HG03060 (cell line): Measurements from ENCODE around the gene TH.
"Not testable (repeated sequence)": the region's sequence is repeated elsewhere in the genome, so short reads cannot be mapped to it uniquely, and the experiment has no call there.

Source experiments
- ATAC-seq: cut with Tn5 transposase; IDR thresholded peaks from one replicate; pipeline ENCODE4 v1.9.1; 2021; ENCODE audit warnings: low read depth, moderate number of reproducible peaks; ENCODE audit not compliant: unreplicated experiment

The TH gene

GRCh38 chr11:2196970-2197770 lies 25.6 kb upstream of the TH start:
- ATAC-seq, result no peak

GRCh38 chr11:2195756-2196088 lies 24.1 kb upstream of the TH start:
- ATAC-seq, result no peak

GRCh38 chr11:2194877-2195755 lies 23.5 kb upstream of the TH start:
- no peak for ATAC-seq

- not testable (repeated sequence) for ATAC-seq
These were observed 22.4 kb upstream of the TH start for GRCh38 chr11:2193888-2194595.

- ATAC-seq, result no peak
These were observed 21.7 kb upstream of the TH start for GRCh38 chr11:2193099-2193887.

GRCh38 chr11:2192435-2192834 lies 20.8 kb upstream of the TH start:
- ATAC-seq, result no peak

- ATAC-seq, result no peak
These were observed 20.3 kb upstream of the TH start for GRCh38 chr11:2191883-2192282.

- no peak for ATAC-seq
These were observed 19.2 kb upstream of the TH start for GRCh38 chr11:2190657-2191471.

GRCh38 chr11:2189938-2190656 lies 18.5 kb upstream of the TH start:
- ATAC-seq, result no peak

- ATAC-seq, result no peak
These were observed 17.1 kb upstream of the TH start for GRCh38 chr11:2188745-2189144.

- no peak for ATAC-seq
These were observed 15.7 kb upstream of the TH start for GRCh38 chr11:2187280-2187707.

- no peak for ATAC-seq
These were observed 15.2 kb upstream of the TH start for GRCh38 chr11:2186669-2187279.

GRCh38 chr11:2185324-2186085 lies 13.9 kb upstream of the TH start:
- ATAC-seq, result no peak

GRCh38 chr11:2182692-2183474 lies 11.3 kb upstream of the TH start:
- no peak for ATAC-seq

GRCh38 chr11:2182075-2182474 lies 10.5 kb upstream of the TH start:
- ATAC-seq, result no peak

GRCh38 chr11:2180789-2181370 lies 9.3 kb upstream of the TH start:
- ATAC-seq, result no peak

- ATAC-seq, result no peak
These were observed 8.7 kb upstream of the TH start for GRCh38 chr11:2180347-2180746.
